Smooth muscle cell (in vitro differentiated cells): ENCODE data around the gene SIVA1. TPM values are rescaled to one million over a fixed set of nuclear protein-coding genes. Genes with fewer than 3 reads are reported as not detected.

ENCODE experiments used
- DNase-seq: peaks from one replicate; lab custom pipeline; 2025; ENCODE audit not compliant: unreplicated experiment; lab: John Stamatoyannopoulos, UW
- H2AFZ ChIP-seq: fragments of 200-600 bp; sonication (generic); 2 replicates; pipeline ENCODE4 v1.6.0; 2016; ENCODE audit warnings: antibody characterized with exemption, low read depth, mild to moderate bottlenecking
- H3F3A ChIP-seq: fragments of 200-600 bp; sonication (generic); 2 replicates; pipeline ENCODE4 v1.6.0; 2017; ENCODE audit warnings: antibody characterized with exemption, low read depth
- H3K27ac ChIP-seq: fragments of 200-600 bp; sonication (generic); 2 replicates; pipeline ENCODE4 v1.5.1; 2016; ENCODE audit warnings: low read depth, mild to moderate bottlenecking
- H3K27me3 ChIP-seq: fragments of 200-600 bp; sonication (generic); 2 replicates; pipeline ENCODE4 v1.6.1; 2016; ENCODE audit warnings: low read depth, mild to moderate bottlenecking
- H3K36me3 ChIP-seq: fragments of 200-600 bp; sonication (generic); 2 replicates; pipeline ENCODE4 v1.5.1; 2016; ENCODE audit warnings: low read depth
- H3K4me1 ChIP-seq: fragments of 200-600 bp; sonication (generic); 2 replicates; pipeline ENCODE4 v1.5.1; 2016; ENCODE audit warnings: low read depth
- H3K4me2 ChIP-seq: fragments of 200-600 bp; sonication (generic); 2 replicates; pipeline ENCODE4 v1.6.0; 2016; ENCODE audit warnings: mild to moderate bottlenecking
- H3K4me3 ChIP-seq: fragments of 200-600 bp; sonication (generic); 2 replicates; pipeline ENCODE4 v1.5.1; 2016; ENCODE audit warnings: mild to moderate bottlenecking
- H3K79me2 ChIP-seq: fragments of 200-600 bp; sonication (generic); 2 replicates; pipeline ENCODE4 v1.6.0; 2016; ENCODE audit warnings: low read depth, mild to moderate bottlenecking
- H3K9ac ChIP-seq: fragments of 200-600 bp; sonication (generic); 2 replicates; pipeline ENCODE4 v1.6.0; 2016; ENCODE audit warnings: low read depth
- H3K9me3 ChIP-seq: fragments of 200-600 bp; sonication (generic); replicated peaks from 2 replicates; pipeline ENCODE4 v1.5.1; 2016; ENCODE audit warnings: low read depth
- H4K20me1 ChIP-seq: fragments of 200-600 bp; sonication (generic); 2 replicates; pipeline ENCODE4 v1.6.0; 2016; ENCODE audit warnings: low read depth
- WGBS: methylation state at CpG from one replicate; pipeline ENCODE4 v1.1.7; 2016; ENCODE audit warnings: low lambda C conversion rate; 5-methylcytosine and 5-hydroxymethylcytosine counted together
- polyA plus RNA-seq: library from polyadenylated mRNA; unstranded; fragments of >200 nt; fragmentation: Nextera tagmentation; extraction: Ambion mirVana; gene quantifications from 2 replicates; pipeline ENCODE4 v1.2.1, GENCODE V29; 2016
- total RNA-seq: library from RNA; depleted of rRNA; stranded (reverse); fragments of >200 nt; gene quantifications from 2 replicates; pipeline ENCODE4 v1.2.3, GENCODE V29; 2014
- TF ChIP-seq, protein P1 (sequence below): fragments of 200-600 bp; sonication (generic); IDR thresholded peaks from 2 replicates; pipeline ENCODE4 v1.5.1; 2017; ENCODE audit warnings: borderline replicate concordance, mild to moderate bottlenecking, antibody characterized with exemption; ENCODE audit not compliant: insufficient read depth, poor library complexity, severe bottlenecking

SIVA1 gene
- total and polyA plus RNA-seq, 2 experiments from 2014 or later = 78.5 to 118 TPM

DNA sequence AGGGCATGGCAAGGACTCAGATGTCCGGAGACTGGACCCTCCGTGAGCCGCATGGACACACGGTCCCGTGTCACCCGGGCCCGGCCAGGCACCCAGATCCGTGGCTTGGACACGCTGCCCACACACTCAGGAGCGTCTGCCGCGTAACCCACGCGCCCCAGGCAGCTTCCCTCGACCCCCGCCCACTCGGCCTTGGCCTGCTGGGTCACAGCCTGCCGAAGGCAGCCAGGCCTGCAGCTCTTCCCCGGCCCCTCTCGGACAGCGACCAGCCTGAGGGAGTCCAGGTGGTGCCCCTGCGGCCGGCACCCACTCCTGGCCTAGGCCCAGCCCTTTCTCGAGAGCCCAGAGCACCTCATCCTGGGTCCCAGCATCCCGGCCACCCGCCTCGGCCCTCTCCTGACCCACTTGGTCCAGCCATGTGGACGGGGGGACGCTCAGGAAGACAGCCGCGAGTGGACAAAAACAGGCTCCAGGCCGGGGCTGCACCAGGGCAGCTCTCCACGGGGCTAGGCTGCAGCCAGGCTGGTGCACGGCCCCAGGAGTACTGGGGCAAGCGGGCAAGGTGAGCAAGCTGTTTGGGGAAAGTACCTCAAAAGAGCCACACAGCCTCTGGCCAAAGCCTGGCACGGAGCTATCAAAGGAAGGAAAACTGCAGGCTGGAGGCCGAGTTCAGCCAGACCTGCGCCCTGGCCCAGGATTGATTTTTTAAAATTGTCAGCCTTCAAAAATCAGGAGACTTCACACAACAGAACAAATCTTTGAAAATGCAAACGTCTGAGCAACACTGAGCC is 36.1 kb downstream of the SIVA1 start:
- Histone ChIP-seq H2AFZ (no peak overlapping the region), H4K20me1 (peaks cover 100% of the 10 kb centered on the region), H3K4me3 (no peak overlapping the region), H3K9me3 (no peaks in the 10 kb centered on the region), H3K36me3 (no peaks in the 10 kb centered on the region), H3K4me1 (peaks cover 4% of the 10 kb centered on the region), H3F3A (no peaks in the 10 kb centered on the region), H3K9ac (no peak overlapping the region), H3K79me2 (peaks cover 70% of the 10 kb centered on the region), H3K27me3 (no peaks in the 10 kb centered on the region), H3K27ac (no peak overlapping the region), H3K4me2 (no peak overlapping the region)
- WGBS = 90% methylated on average over 22 of the region's 39 CpGs
- no peak for DNase-seq
- TF ChIP-seq, protein P1, sequence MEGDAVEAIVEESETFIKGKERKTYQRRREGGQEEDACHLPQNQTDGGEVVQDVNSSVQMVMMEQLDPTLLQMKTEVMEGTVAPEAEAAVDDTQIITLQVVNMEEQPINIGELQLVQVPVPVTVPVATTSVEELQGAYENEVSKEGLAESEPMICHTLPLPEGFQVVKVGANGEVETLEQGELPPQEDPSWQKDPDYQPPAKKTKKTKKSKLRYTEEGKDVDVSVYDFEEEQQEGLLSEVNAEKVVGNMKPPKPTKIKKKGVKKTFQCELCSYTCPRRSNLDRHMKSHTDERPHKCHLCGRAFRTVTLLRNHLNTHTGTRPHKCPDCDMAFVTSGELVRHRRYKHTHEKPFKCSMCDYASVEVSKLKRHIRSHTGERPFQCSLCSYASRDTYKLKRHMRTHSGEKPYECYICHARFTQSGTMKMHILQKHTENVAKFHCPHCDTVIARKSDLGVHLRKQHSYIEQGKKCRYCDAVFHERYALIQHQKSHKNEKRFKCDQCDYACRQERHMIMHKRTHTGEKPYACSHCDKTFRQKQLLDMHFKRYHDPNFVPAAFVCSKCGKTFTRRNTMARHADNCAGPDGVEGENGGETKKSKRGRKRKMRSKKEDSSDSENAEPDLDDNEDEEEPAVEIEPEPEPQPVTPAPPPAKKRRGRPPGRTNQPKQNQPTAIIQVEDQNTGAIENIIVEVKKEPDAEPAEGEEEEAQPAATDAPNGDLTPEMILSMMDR = no peak

DNA sequence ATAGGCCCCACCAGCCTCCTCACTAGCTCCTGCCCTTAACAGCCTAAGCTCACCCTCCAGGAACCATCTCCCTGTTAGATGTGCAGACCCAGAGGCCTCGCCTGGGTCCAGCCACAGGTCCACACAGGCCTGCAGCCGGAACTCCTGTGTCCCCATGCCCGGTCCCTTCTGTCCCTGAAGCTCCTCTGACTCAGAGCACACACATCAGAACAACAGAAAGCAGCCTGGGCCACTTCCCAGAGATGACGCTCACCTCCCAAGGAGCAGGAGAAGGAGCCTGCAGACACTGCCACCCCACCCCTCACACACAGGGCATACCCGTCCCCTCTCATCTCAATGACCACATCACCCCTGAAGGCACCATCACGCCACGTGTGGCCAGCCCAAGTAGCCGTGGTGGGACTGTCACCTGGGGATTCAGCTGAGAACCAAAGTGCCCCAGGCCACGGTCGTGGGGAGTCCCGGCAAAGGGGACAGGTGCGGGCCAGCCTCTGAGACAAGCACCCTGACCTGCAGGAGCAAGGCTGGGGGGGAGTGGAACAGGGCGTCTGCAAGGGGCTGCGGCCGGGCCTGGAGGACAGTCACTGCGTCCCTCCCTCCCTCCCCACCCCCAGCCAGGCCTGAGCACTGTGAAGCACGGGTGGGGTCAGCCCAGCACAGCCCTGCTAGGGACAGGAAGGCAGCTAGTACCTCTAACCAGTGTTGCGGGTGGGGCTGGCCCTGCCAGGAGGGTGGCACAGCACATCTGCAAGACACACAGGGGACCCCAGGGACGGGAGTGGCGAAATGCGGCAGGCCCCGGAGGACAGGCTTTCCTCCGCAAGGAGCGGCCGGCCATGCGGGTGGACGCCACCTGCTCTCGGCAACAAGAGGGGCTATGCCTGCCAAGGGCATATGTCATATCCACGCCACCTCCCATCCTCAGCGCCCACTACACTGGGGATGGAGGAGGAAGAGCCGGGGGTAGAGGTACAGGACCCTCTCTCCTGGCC is 37.1 kb downstream of the SIVA1 start:
- no peaks in the 10 kb centered on the region for H3K36me3 ChIP-seq
- no peaks in the 10 kb centered on the region for H3K27me3 ChIP-seq
- no peak overlapping the region for H3K4me3 ChIP-seq
- no peak for DNase-seq
- H2AFZ ChIP-seq = no peak overlapping the region
- H3F3A ChIP-seq = no peaks in the 10 kb centered on the region
- no peak overlapping the region for H3K4me2 ChIP-seq
- 94% methylated on average over 17 of the region's 31 CpGs for WGBS
- peaks cover 76% of the 10 kb centered on the region for H3K79me2 ChIP-seq
- H3K27ac ChIP-seq = no peak overlapping the region
- H3K9ac ChIP-seq = no peak overlapping the region
- no peaks in the 10 kb centered on the region for H3K9me3 ChIP-seq
- peaks cover 98% of the 10 kb centered on the region for H4K20me1 ChIP-seq
- peaks cover 9% of the 10 kb centered on the region for H3K4me1 ChIP-seq
- TF ChIP-seq, protein P1 = no peak

DNA sequence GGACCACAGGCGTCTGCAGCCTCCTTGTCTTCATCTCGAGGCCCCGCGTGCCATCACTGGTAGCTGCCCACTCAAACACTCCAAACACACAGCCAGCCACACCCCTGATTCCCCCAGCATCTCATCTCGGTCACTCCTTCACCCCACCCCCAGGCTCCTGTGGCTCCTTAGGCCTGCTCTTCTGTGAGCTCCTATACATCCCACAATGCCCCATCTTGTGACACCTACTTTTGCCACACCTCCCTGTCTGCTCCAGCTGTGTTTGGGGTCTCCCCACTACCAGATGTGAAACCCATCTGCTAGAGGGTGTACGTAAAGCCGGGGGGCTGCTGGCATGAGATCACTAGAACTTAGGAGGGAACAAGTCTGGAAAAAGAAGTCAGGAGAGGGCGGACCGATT is 38.5 kb downstream of the SIVA1 start:
- Histone ChIP-seq H2AFZ (no peak overlapping the region), H3K4me2 (no peak overlapping the region), H4K20me1 (peaks cover 84% of the 10 kb centered on the region), H3K4me3 (no peak overlapping the region), H3F3A (peaks cover 2% of the 10 kb centered on the region), H3K79me2 (peaks cover 77% of the 10 kb centered on the region), H3K27me3 (no peaks in the 10 kb centered on the region), H3K9ac (no peak overlapping the region), H3K9me3 (no peaks in the 10 kb centered on the region), H3K4me1 (peaks cover 16% of the 10 kb centered on the region), H3K36me3 (no peaks in the 10 kb centered on the region), H3K27ac (no peak overlapping the region)
- WGBS = 95% methylated on average over 9 of the region's 9 CpGs
- DNase-seq = no peak
- TF ChIP-seq, protein P1 = no peak
